Measurements from ENCODE around the gene C10orf143.

The C10orf143 gene

DNA sequence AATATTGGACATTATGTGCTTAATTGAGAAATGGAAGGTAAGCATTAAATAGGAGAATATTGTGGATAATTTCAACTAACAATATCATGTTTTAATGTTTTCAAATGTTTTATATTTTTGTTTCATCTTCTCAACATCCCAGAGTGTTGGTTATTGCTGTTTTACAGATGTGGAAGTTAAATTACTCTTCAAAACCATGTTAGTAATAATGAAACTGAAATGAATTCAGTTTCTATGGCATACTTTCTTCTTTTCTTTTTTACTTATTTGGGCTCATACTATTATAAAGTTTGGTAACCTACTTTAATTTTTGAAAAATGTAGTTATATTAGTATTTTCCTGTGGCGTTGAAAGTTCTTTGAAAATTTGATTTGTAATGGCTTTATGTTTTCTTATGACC, 29.8 kb upstream of the C10orf143 start:
- TF ChIP-seq, protein P1, sequence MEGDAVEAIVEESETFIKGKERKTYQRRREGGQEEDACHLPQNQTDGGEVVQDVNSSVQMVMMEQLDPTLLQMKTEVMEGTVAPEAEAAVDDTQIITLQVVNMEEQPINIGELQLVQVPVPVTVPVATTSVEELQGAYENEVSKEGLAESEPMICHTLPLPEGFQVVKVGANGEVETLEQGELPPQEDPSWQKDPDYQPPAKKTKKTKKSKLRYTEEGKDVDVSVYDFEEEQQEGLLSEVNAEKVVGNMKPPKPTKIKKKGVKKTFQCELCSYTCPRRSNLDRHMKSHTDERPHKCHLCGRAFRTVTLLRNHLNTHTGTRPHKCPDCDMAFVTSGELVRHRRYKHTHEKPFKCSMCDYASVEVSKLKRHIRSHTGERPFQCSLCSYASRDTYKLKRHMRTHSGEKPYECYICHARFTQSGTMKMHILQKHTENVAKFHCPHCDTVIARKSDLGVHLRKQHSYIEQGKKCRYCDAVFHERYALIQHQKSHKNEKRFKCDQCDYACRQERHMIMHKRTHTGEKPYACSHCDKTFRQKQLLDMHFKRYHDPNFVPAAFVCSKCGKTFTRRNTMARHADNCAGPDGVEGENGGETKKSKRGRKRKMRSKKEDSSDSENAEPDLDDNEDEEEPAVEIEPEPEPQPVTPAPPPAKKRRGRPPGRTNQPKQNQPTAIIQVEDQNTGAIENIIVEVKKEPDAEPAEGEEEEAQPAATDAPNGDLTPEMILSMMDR (IDR thresholded peaks at IDR 0.05; ENCODE audit: low read depth, low read length): no peak
- no peak overlapping the region for H3K4me3 ChIP-seq (ENCODE audit: low read depth, low read length)
- no peaks in the 10 kb centered on the region for H3K4me1 ChIP-seq
- H3K27me3 ChIP-seq: no peaks in the 10 kb centered on the region
- H3K36me3 ChIP-seq: peaks cover 13% of the 10 kb centered on the region
- DNase-seq: no peak
- no peaks in the 10 kb centered on the region for H3K9me3 ChIP-seq

DNA sequence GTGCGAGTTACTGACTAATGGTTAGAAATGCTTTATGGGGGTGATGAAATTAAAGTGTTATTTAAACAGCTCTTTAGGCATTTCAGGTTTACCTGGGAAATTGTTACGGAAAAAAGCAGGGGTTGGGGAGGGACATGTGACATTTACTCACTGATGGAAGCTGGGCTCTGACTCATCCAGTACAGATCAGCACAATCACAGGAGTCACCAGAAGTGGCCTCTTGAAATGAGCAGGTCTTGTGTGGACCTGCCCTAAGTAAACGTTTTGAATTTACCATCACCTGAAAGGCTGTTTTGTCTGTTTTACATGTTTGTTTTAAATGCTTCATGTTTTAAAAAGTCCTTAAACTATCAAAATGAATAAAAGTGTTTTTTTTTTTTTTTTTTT, 27.8 kb upstream of the C10orf143 start:
- TF ChIP-seq, protein P1 (IDR thresholded peaks at IDR 0.05; ENCODE audit: low read depth, low read length): no peak
- no peak for DNase-seq

DNA sequence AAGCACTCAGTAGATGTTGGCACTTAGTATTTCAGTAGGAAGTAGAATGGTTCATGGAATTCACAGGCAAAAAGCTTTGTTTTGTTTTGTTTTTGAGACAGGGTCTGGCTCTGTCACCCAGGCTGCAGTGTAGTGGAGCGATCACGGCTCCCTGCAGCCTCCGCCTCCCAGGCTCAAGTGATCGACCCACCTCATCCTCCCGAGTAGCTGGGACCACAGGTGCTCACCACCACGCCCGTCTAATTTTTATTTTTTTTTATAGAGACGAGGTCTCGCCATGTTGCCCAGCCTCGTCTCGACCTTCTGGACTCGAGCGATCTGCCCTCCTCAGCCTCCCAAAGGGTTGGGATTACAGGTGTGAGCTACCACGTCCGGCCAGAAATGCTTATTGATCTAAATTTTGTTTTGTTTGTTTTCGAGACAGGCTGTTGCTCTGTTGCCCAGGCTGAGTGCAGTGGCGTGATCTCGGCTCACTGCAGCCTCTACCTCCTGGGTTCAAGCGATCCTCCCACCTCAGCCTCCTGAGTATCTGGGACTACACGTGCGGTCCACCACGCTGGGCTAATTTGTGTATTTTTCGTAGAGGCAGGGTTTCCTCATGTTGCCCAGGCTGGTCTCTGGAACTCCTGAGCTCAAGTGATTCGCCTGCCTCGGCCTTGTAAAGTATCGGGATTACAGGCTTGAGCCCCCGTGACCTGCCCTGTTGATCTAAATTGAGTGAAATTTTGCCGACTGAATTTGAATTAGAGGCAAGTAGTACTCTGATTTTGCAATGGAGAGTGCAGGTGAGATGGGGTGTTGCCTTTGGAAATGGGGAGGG, 27.2 kb upstream of the C10orf143 start:
- TF ChIP-seq, protein P1 (IDR thresholded peaks at IDR 0.05; ENCODE audit: low read depth, low read length): no peak
- no peaks in the 10 kb centered on the region for H3K4me1 ChIP-seq
- H3K27me3 ChIP-seq: no peaks in the 10 kb centered on the region
- H3K9me3 ChIP-seq: no peaks in the 10 kb centered on the region
- DNase-seq: no peak
- H3K36me3 ChIP-seq: peaks cover 9% of the 10 kb centered on the region
- H3K4me3 ChIP-seq (ENCODE audit: low read depth, low read length): peak overlapping the region; percentile 83

More for the DNA sequence above, 27.8 kb upstream of the C10orf143 start:
- H3K9me3 ChIP-seq: no peaks in the 10 kb centered on the region
- H3K4me1 ChIP-seq: no peaks in the 10 kb centered on the region
- no peaks in the 10 kb centered on the region for H3K27me3 ChIP-seq
- H3K36me3 ChIP-seq: peaks cover 9% of the 10 kb centered on the region
- H3K4me3 ChIP-seq (ENCODE audit: low read depth, low read length): no peak overlapping the region

DNA sequence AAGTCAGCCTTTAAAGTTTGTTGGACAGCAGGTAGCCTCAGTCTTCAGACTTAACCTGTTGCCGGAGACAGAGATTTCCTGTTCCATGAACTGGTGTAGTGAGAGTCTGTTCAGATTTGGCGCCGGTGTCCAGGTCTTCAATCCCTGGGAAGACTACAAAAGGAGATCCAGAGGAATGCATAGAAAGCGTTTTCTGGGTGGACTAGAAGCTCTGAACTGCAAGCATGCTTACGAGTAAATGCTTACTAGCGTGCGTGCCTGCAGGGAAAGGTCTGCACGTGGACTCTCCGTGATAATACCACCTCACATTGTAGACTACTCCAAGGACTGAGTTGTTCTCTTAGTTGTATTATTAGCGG, 26.4 kb upstream of the C10orf143 start:
- no peaks in the 10 kb centered on the region for H3K4me1 ChIP-seq
- H3K4me3 ChIP-seq (ENCODE audit: low read depth, low read length): peak overlapping the region; percentile 83
- TF ChIP-seq, protein P1 (IDR thresholded peaks at IDR 0.05; ENCODE audit: low read depth, low read length): no peak
- no peaks in the 10 kb centered on the region for H3K27me3 ChIP-seq
- no peak for DNase-seq
- H3K36me3 ChIP-seq: peaks cover 7% of the 10 kb centered on the region
- H3K9me3 ChIP-seq: no peaks in the 10 kb centered on the region

DNA sequence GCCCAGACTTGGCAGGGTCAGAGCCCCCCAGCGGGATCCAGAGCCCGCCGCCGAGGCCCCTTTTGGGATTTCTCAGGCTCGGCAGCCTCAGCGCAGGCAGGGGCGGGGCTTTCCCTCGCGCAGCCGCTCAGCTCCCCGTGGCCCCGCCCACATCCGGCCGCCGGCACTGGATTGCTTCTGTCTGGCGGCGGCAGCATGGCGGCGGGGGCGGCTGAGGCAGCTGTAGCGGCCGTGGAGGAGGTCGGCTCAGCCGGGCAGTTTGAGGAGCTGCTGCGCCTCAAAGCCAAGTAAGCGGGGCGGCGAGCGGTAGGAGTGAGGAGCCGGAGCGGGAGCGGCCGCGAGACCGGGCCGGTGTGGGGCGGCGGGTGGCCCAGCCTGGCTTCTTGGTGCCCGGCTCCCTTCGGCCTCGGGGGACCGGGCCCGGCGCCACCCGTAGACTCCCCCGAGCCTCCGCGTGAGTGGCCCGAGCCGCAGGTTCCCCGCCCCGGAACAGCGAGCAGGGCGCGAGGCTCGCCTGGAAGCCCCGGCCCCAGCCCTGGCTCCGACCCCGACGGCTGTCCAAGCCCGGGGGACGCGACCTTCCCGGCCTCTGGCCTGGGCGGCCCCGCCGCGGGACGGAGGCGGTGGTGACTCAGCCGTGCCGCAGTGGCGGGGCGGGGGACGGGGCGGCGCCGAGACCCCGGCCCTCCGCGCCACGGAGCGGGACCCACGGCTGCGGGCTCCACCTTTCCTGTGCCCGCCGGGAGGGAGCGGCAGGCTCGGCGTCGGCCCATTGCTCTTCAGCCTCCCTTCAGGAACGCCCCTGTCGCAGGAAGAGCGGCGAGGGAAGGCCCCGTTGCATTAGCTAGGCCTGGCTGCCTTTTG, 25.8 kb upstream of the C10orf143 start, which contains the start of gene GLRX3:
GLRX3 (plus strand) TSS at position 166 of the 864 bp plus-strand sequence; CDS start at position 196, 30 bp downstream.
- Histone ChIP-seq H3K36me3 (peaks cover 3% of the 10 kb centered on the region; the same call in 1 of the 2 replicates), H3K27me3 (no peaks in the 10 kb centered on the region), H3K4me1 (no peaks in the 10 kb centered on the region), H3K9me3 (no peaks in the 10 kb centered on the region), H3K4me3 (ENCODE audit: low read depth, low read length) (peak within 1 kb of the TSS; percentile 83)
- DNase-seq: peak; percentile 91
- TF ChIP-seq, protein P1 (IDR thresholded peaks at IDR 0.05; ENCODE audit: low read depth, low read length): no peak

All from BE2C (cell line).